T-cell (primary cell): ENCODE data around the gene RNF217. TPM values are rescaled to one million over a fixed set of nuclear protein-coding genes. Genes with fewer than 3 reads are reported as not detected.

Experiments used
- ATAC-seq, 4 experiments: fragments of 200-7000 bp in 3 of 4; fragments of 150-1000 bp in 1 of 4; cut with Tn5 transposase; replicated peaks in 1 of 4; 1 replicate in 3 of 4; 2 replicates in 1 of 4; pipeline ENCODE4 v1.10.0; 2021; ENCODE audit warnings: moderate library complexity in 3 of 4, mild to moderate bottlenecking in 2 of 4, moderate number of reproducible peaks in 1 of 4
- CTCF ChIA-PET, 2 donors: fragments of 300-600 bp; sonication (Branson Sonifier 250); formaldehyde crosslinking; loops; one replicate each; lab custom pipeline; 2022; ENCODE audit warnings: antibody characterized with exemption in 2 of 2; lab: Charles Lee
- POLR2A ChIA-PET, 2 donors: fragments of 300-600 bp; sonication (Branson Sonifier 250); formaldehyde crosslinking; loops; one replicate each; lab custom pipeline; 2022; ENCODE audit warnings: antibody characterized with exemption in 2 of 2; lab: Charles Lee
- DNase-seq, 35 experiments: peaks; one replicate each; pipeline versions ENCODE4 v3.0.0 to v3.0.0-alpha.2; 2013 to 2023
- H3K27ac ChIP-seq: one replicate; pipeline ENCODE4 v1.5.1; 2013; ENCODE audit warnings: low read length
- H3K27me3 ChIP-seq, 2 experiments: replicated peaks in 1 of 2; 1 replicate in 1 of 2; 2 replicates in 1 of 2; pipeline versions ENCODE4 v1.6.1 to v1.7.0; 2013; ENCODE audit warnings: low read length in 1 of 2, mixed read lengths in 1 of 2; ENCODE audit not compliant: control insufficient read depth in 2 of 2, insufficient read depth in 2 of 2; ENCODE audit errors: extremely low read depth in 1 of 2
- H3K36me3 ChIP-seq, 2 donors: 1 replicate in 1 of 2; 2 replicates in 1 of 2; pipeline versions ENCODE4 v1.6.1 to v1.7.0; 2013; ENCODE audit warnings: low read length in 1 of 2; ENCODE audit not compliant: control insufficient read depth in 2 of 2, insufficient read depth in 1 of 2; ENCODE audit errors: extremely low read depth in 1 of 2
- H3K4me1 ChIP-seq, 2 experiments: 1 replicate in 1 of 2; 2 replicates in 1 of 2; pipeline versions ENCODE4 v1.6.1 to v1.7.0; 2013; ENCODE audit warnings: low read length in 2 of 2, mixed read lengths in 1 of 2; ENCODE audit not compliant: insufficient read depth in 2 of 2, control insufficient read depth in 1 of 2; ENCODE audit errors: extremely low read depth in 1 of 2
- H3K4me3 ChIP-seq, 2 donors: 1 replicate in 1 of 2; 2 replicates in 1 of 2; pipeline versions ENCODE4 v1.5.1 to v1.7.0; 2013; ENCODE audit warnings: mild to moderate bottlenecking in 2 of 2, low read length in 1 of 2, moderate library complexity in 1 of 2; ENCODE audit not compliant: control insufficient read depth in 1 of 2; ENCODE audit errors: extremely low read depth in 1 of 2
- H3K9me3 ChIP-seq: 2 replicates; pipeline ENCODE4 v1.7.0; 2013
- H3K27ac Mint-ChIP-seq, 2 donors: one replicate each; pipeline ENCODE4 v1.8.0; 2020 to 2021; ENCODE audit warnings: mild to moderate bottlenecking in 2 of 2, mixed read lengths in 2 of 2
- H3K27me3 Mint-ChIP-seq, 2 donors: one replicate each; pipeline ENCODE4 v1.8.0; 2021 to 2022; ENCODE audit warnings: mixed read lengths in 2 of 2
- H3K36me3 Mint-ChIP-seq: one replicate; pipeline ENCODE4 v1.8.0; 2021; ENCODE audit warnings: mixed read lengths
- H3K4me1 Mint-ChIP-seq, 3 donors: one replicate each; pipeline ENCODE4 v1.8.0; 2020 to 2022; ENCODE audit warnings: mixed read lengths in 3 of 3, mild to moderate bottlenecking in 1 of 3
- H3K4me3 Mint-ChIP-seq, 3 donors: one replicate each; pipeline ENCODE4 v1.8.0; 2020 to 2022; ENCODE audit warnings: mild to moderate bottlenecking in 3 of 3, mixed read lengths in 3 of 3, moderate library complexity in 3 of 3
- H3K9me3 Mint-ChIP-seq, 3 donors: one replicate each; pipeline ENCODE4 v1.8.0; 2020 to 2022; ENCODE audit warnings: mixed read lengths in 3 of 3
- WGBS: methylation state at CpG from one replicate; pipeline ENCODE4 v1.1.5; 2013; ENCODE audit warnings: missing lambda C conversion rate; ENCODE audit not compliant: insufficient coverage; 5-methylcytosine and 5-hydroxymethylcytosine counted together
- total RNA-seq, 35 experiments: library from RNA in 6 of 35; stranded (reverse) in 6 of 35; fragments of 120-200 nt in 1 of 35; gene quantifications; one replicate each; pipeline versions ENCODE4 v1.2.1 to v1.2.4 and lab custom pipeline; 2013 to 2026

The RNF217 gene
- total RNA-seq, 5 donors from 2014 or later (not counting 1 experiment from before 2014, with no cell fraction given), result 0.16 to 0.89 (median 0.59) TPM

GRCh38 chr6:125048274-125048673 lies 86.0 kb downstream of the RNF217 start:
- ChIA-PET CTCF (no interaction called here), POLR2A (no interaction called here)
- Histone ChIP-seq H3K4me1 (no peaks in the 10 kb centered on the region), H3K9me3 (no peaks in the 10 kb centered on the region), H3K27me3 (no peaks in the 10 kb centered on the region), H3K36me3 (no peaks in the 10 kb centered on the region), H3K27ac (no peak overlapping the region), H3K4me3 (no peak overlapping the region)
- H3K36me3 Mint-ChIP-seq, result no peaks in the 10 kb centered on the region
- no peaks in the 10 kb centered on the region for H3K4me1 Mint-ChIP-seq
- H3K27me3 Mint-ChIP-seq, result no peaks in the 10 kb centered on the region
- WGBS, result no CpG with 5 or more reads among the region's 2 CpGs
- H3K4me3 Mint-ChIP-seq, result no peak overlapping the region
- DNase-seq (no peak), ATAC-seq (no peak)
- H3K27ac Mint-ChIP-seq, result no peak overlapping the region
- H3K9me3 Mint-ChIP-seq, result no peaks in the 10 kb centered on the region

DNA sequence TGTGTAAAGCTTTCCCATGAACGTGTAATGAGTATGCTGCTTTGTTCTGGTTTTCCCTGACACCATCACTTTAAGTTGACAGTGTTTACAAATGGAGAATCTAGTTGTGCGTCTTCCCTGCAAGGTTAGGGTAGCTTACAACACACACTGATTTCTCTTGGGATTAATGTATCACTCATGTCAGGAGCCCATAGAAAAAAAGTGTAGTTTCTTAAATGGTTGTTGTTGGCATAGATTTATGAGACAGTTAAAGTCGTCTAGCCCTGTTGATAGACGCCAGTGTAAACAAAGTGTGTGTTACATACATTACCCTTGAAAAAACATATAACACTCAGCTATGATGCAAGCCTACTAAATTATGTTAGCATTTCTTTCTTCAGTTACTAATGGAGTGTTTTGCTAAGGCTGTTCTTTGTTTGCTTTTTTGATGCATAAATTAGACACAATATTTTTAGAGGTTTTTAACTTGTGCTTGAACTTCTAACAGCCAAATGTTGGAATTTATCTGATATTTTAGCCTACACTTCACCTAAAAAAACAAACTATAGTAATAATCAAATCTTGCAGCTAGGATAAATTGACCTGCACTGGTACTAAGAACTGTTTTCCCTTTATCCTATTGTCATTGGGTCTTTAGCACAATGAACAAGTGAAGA lies 88.6 kb downstream of the RNF217 start:
- Histone ChIP-seq H3K9me3 (no peaks in the 10 kb centered on the region), H3K27me3 (no peaks in the 10 kb centered on the region), H3K4me1 (no peaks in the 10 kb centered on the region), H3K4me3 (no peak overlapping the region), H3K27ac (no peak overlapping the region), H3K36me3 (no peaks in the 10 kb centered on the region)
- no CpG with 5 or more reads among the region's 4 CpGs for WGBS
- Mint-ChIP-seq H3K4me1 (no peaks in the 10 kb centered on the region), H3K4me3 (no peak overlapping the region), H3K36me3 (no peaks in the 10 kb centered on the region), H3K27me3 (no peaks in the 10 kb centered on the region), H3K27ac (no peak overlapping the region), H3K9me3 (no peaks in the 10 kb centered on the region)
- ChIA-PET CTCF (interaction anchor here (0.6 to 0.8 kb wide), 2 partner anchors 14 to 944 kb away, joined by 3 to 4 read pairs; no protein-coding TSS in a partner anchor), POLR2A (no interaction called here)
- DNase-seq (no peak), ATAC-seq (no peak)

DNA sequence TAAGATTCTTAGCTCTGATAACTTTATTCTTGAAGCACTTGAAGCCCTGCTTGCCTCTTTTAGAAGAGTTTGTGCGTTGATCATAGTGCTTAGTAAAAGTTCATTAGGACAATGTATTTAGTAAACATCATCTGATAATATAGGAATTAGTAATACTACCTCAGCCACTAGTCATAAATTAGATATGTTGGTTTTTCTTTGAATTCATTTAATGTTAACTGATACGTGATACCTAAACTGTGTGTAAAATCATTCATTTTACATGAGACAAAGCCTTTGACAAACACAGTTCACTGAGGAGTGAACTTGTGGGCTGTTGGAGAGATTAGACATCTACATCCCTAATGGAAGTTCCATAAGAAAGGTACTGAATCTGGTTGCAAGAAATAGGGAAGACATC lies 91.6 kb downstream of the RNF217 start:
- Histone ChIP-seq H3K27me3 (no peaks in the 10 kb centered on the region), H3K4me3 (no peak overlapping the region), H3K36me3 (no peaks in the 10 kb centered on the region), H3K27ac (no peak overlapping the region), H3K4me1 (no peaks in the 10 kb centered on the region), H3K9me3 (no peaks in the 10 kb centered on the region)
- no peak for DNase-seq
- ChIA-PET CTCF (no interaction called here), POLR2A (no interaction called here)
- Mint-ChIP-seq H3K36me3 (no peaks in the 10 kb centered on the region), H3K4me3 (no peak overlapping the region), H3K4me1 (no peaks in the 10 kb centered on the region), H3K27me3 (no peaks in the 10 kb centered on the region), H3K27ac (no peak overlapping the region), H3K9me3 (no peaks in the 10 kb centered on the region)
- ATAC-seq, result no peak
- no CpG with 5 or more reads among the region's 2 CpGs for WGBS

DNA sequence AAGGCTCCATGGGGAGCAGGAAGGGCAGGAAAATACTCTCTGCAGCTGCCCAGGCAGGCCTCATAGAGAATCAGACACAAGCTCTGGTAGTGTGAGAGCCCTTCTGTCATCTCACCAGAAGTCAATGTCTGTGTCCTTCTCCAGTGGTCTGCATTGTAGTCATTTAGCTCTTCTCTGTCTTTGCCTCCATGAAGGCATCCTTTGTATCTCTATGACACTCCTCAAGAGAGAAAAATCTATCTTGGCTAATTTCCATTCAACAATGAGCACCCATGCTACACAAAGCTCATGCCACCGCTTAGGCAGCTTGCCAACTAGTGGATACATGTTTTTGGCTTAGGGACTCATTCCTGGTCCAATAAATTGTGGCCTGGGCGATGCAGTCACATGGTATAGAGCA lies 92.1 kb downstream of the RNF217 start:
- no peaks in the 10 kb centered on the region for H3K27me3 ChIP-seq
- CTCF ChIA-PET, result no interaction called here
- no peak overlapping the region for H3K4me3 ChIP-seq
- no peak overlapping the region for H3K27ac Mint-ChIP-seq
- H3K36me3 ChIP-seq, result no peaks in the 10 kb centered on the region
- 54% methylated on average over 1 of the region's 2 CpGs for WGBS
- H3K27me3 Mint-ChIP-seq, result no peaks in the 10 kb centered on the region
- H3K4me3 Mint-ChIP-seq, result no peak overlapping the region
- H3K9me3 ChIP-seq, result no peaks in the 10 kb centered on the region
- no peaks in the 10 kb centered on the region for H3K9me3 Mint-ChIP-seq
- no peaks in the 10 kb centered on the region for H3K4me1 ChIP-seq
- POLR2A ChIA-PET, result no interaction called here
- no peaks in the 10 kb centered on the region for H3K36me3 Mint-ChIP-seq
- DNase-seq (no peak), ATAC-seq (no peak)
- no peak overlapping the region for H3K27ac ChIP-seq
- H3K4me1 Mint-ChIP-seq, result no peaks in the 10 kb centered on the region

DNA sequence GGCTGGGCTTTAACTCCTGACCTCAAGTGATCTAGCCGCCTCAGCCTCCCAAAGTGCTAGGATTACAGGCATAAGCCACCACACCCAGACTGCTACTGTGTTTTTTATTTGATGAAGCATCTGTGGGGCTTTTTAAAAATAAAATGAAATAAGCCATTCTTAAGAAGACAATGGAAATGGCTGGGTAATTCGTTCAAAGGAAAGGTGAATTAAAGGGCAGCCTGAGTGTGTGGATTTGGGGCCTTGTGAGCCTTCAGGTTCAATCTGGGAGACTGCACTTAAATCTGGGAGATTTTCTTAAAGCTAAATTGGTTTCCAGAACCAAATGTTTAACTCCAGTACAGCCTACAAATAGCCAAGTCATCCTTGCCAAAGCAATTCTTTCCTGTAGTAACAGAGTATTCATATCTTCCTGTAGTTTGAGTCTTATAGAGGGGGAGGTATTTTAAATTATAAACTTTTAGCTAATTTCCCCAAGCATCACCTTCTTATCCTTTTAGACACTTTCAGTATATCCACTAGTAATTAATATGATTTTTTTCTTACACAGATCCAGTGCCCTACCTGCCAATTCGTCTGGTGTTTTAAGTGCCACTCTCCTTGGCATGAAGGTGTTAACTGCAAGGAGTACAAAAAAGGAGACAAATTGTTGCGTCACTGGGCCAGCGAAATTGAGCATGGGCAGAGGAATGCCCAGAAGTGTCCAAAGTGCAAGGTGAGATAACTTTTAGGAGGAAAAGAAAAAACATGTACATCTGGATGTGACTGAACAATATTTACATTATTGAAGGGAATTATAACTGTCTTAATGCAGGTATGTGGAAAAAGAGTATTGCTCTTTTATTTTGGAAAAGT lies 95.4 kb downstream of the RNF217 start:
- Histone ChIP-seq H3K4me1 (no peaks in the 10 kb centered on the region), H3K27ac (no peak overlapping the region), H3K36me3 (no peaks in the 10 kb centered on the region), H3K27me3 (no peaks in the 10 kb centered on the region), H3K4me3 (no peak overlapping the region), H3K9me3 (no peaks in the 10 kb centered on the region)
- no peak for DNase-seq
- CTCF ChIA-PET, result no interaction called here
- 86% methylated on average over 2 of the region's 5 CpGs for WGBS
- Mint-ChIP-seq H3K36me3 (no peaks in the 10 kb centered on the region), H3K9me3 (no peaks in the 10 kb centered on the region), H3K27me3 (no peaks in the 10 kb centered on the region), H3K27ac (no peak overlapping the region), H3K4me1 (no peaks in the 10 kb centered on the region), H3K4me3 (no peak overlapping the region)
- POLR2A ChIA-PET, result no interaction called here
- ATAC-seq, result no peak

GRCh38 chr6:125058546-125058945 lies 96.3 kb downstream of the RNF217 start:
- Mint-ChIP-seq H3K4me3 (no peak overlapping the region), H3K27me3 (no peaks in the 10 kb centered on the region), H3K4me1 (no peaks in the 10 kb centered on the region), H3K9me3 (no peaks in the 10 kb centered on the region), H3K27ac (no peak overlapping the region), H3K36me3 (no peaks in the 10 kb centered on the region)
- WGBS, result no CpG with 5 or more reads among the region's 1 CpG
- H3K4me3 ChIP-seq, result no peak overlapping the region
- DNase-seq (no peak), ATAC-seq (no peak)
- no peaks in the 10 kb centered on the region for H3K36me3 ChIP-seq
- ChIA-PET POLR2A (no interaction called here), CTCF (no interaction called here)
- no peaks in the 10 kb centered on the region for H3K4me1 ChIP-seq
- H3K27me3 ChIP-seq, result no peaks in the 10 kb centered on the region
- H3K27ac ChIP-seq, result no peak overlapping the region
- H3K9me3 ChIP-seq, result no peaks in the 10 kb centered on the region
